Aorta (tissue), 5 donors: ENCODE data around the gene CENPP. TPM values are rescaled to one million over a fixed set of nuclear protein-coding genes. Genes with fewer than 3 reads are reported as not detected.
A peak's percentile ranks its signal among the peaks of the same experiment; 100 is the strongest.

Experiments
- ATAC-seq: fragments of 200-7000 bp; cut with Tn5 transposase; one replicate; pipeline ENCODE4 v1.9.1; 2022; ENCODE audit warnings: moderate library complexity; ENCODE audit not compliant: low FRiP score
- DNase-seq, 2 donors: peaks; one replicate each; pipeline ENCODE4 v3.0.0-alpha.2; 2020
- H3K27ac ChIP-seq, 2 donors: one replicate each; pipeline ENCODE4 v1.5.1; 2013; ENCODE audit warnings: low read length in 2 of 2, mild to moderate bottlenecking in 2 of 2, moderate library complexity in 2 of 2, control low read depth in 1 of 2, inconsistent platforms in 1 of 2, low read depth in 1 of 2
- H3K27me3 ChIP-seq, 2 donors: one replicate each; pipeline ENCODE4 v1.6.1; 2013; ENCODE audit warnings: control low read depth in 1 of 2, low read length in 1 of 2, mild to moderate bottlenecking in 1 of 2, moderate library complexity in 1 of 2; ENCODE audit not compliant: insufficient read depth in 2 of 2, control insufficient read depth in 1 of 2
- H3K36me3 ChIP-seq, 2 donors: one replicate each; pipeline ENCODE4 v1.6.1; 2013; ENCODE audit warnings: control low read depth in 1 of 2, low read length in 1 of 2, mild to moderate bottlenecking in 1 of 2; ENCODE audit not compliant: insufficient read depth in 2 of 2, control insufficient read depth in 1 of 2
- H3K4me1 ChIP-seq, 2 donors: one replicate each; pipeline ENCODE4 v1.6.1; 2013; ENCODE audit warnings: low read length in 2 of 2, control low read depth in 1 of 2, mild to moderate bottlenecking in 1 of 2, moderate library complexity in 1 of 2; ENCODE audit not compliant: insufficient read depth in 2 of 2, control insufficient read depth in 1 of 2
- H3K4me3 ChIP-seq, 2 donors: one replicate each; pipeline ENCODE4 v1.5.1; 2013; ENCODE audit warnings: low read length in 2 of 2, control low read depth in 1 of 2, mild to moderate bottlenecking in 1 of 2
- H3K9me3 ChIP-seq: one replicate; pipeline ENCODE4 v1.6.1; 2013; ENCODE audit warnings: mild to moderate bottlenecking, low read length; ENCODE audit not compliant: control insufficient read depth
- WGBS, 2 donors: extraction: QIAGEN DNeasy Blood & Tissue Kit; methylation state at CpG; one replicate each; pipeline ENCODE4 v1.1.7; 2013; 5-methylcytosine and 5-hydroxymethylcytosine counted together
- intact Hi-C, 2 donors: fragments of 100-400 bp; cut with DNase I; formaldehyde crosslinking; loops; one replicate each; pipeline versions ENCODE4 v1.14.2 to v1.15.0; 2022
- polyA plus RNA-seq, 2 donors: library from polyadenylated mRNA; stranded (reverse); fragments of 200-250 nt; gene quantifications; one replicate each; pipeline ENCODE4 v1.2.3, GENCODE V29; 2013
- total RNA-seq, 2 donors: library from RNA; stranded (reverse); fragmentation: NEBNext Ultra II Directional; extraction: Animal tissue kit (Norgen Biotek cat#: 25700); gene quantifications; one replicate each; pipeline ENCODE4 v1.2.1, GENCODE V29; 2021
- donor health status: healthy with polysubstance abuse.
- donor health status: Bipolar disorder and iron deficiency.
- donor health status: DM: no; HTN: no; CAD: no.
- donor health status: DM: no; HTN: no; CAD: no.
- donor health status: DM: yes; HTN: yes; CAD: no.

The CENPP gene
- total and polyA plus RNA-seq, 4 donors, result 0.50 to 11.1 (median 4.3) TPM

- ATAC-seq, result no peak
- Histone ChIP-seq H3K9me3 (no peaks in the 10 kb centered on the region), H3K4me1 (no peaks in the 10 kb centered on the region), H3K27ac (no peak overlapping the region), H3K36me3 (peaks cover 0 to 3% of the 10 kb centered on the region in 2 donors), H3K27me3 (no peaks in the 10 kb centered on the region), H3K4me3 (no peak overlapping the region)
- DNase-seq, result peak in 1 of 2 donors; percentile 44
- intact Hi-C loops, result no loop called here
- WGBS, 2 donors, result 94 to 96% methylated on average over 5 of the region's 5 CpGs
Observed at GRCh38 chr9:92649007-92649406, 323.3 kb downstream of the CENPP start.

GRCh38 chr9:92650296-92650695, 324.5 kb downstream of the CENPP start:
- Histone ChIP-seq H3K4me3 (no peak overlapping the region), H3K27ac (no peak overlapping the region), H3K27me3 (no peaks in the 10 kb centered on the region), H3K36me3 (peaks cover 0 to 3% of the 10 kb centered on the region in 2 donors), H3K9me3 (no peaks in the 10 kb centered on the region), H3K4me1 (no peaks in the 10 kb centered on the region)
- intact Hi-C loops, result no loop called here
- DNase-seq, result peak in 1 of 2 donors; percentile 52
- ATAC-seq, result no peak
- WGBS, 2 donors, result 98 to 99% methylated on average over 6 of the region's 6 CpGs

GRCh38 chr9:92650839-92651621, 325.3 kb downstream of the CENPP start:
- H3K4me1 ChIP-seq, result no peaks in the 10 kb centered on the region
- no peak overlapping the region for H3K27ac ChIP-seq
- H3K36me3 ChIP-seq, result peaks cover 0 to 3% of the 10 kb centered on the region in 2 donors
- H3K4me3 ChIP-seq, result no peak overlapping the region
- 55 to 57% methylated on average over 10 of the region's 10 CpGs for WGBS, 2 donors
- H3K27me3 ChIP-seq, result no peaks in the 10 kb centered on the region
- ATAC-seq (peak; percentile 37), DNase-seq (peak; percentile 63 to 77)
- intact Hi-C loops, result no loop called here
- no peaks in the 10 kb centered on the region for H3K9me3 ChIP-seq

- 85 to 90% methylated on average over 1 of the region's 1 CpG for WGBS, 2 donors
- no peak overlapping the region for H3K4me3 ChIP-seq
- ATAC-seq (no peak), DNase-seq (no peak)
- no peaks in the 10 kb centered on the region for H3K27me3 ChIP-seq
- intact Hi-C loops, result no loop called here
- no peaks in the 10 kb centered on the region for H3K9me3 ChIP-seq
- peaks cover 0 to 3% of the 10 kb centered on the region in 2 donors for H3K36me3 ChIP-seq
- no peak overlapping the region for H3K27ac ChIP-seq
- H3K4me1 ChIP-seq, result no peaks in the 10 kb centered on the region
Observed at GRCh38 chr9:92652461-92652860, 326.7 kb downstream of the CENPP start.

- Histone ChIP-seq H3K9me3 (no peaks in the 10 kb centered on the region), H3K4me1 (no peaks in the 10 kb centered on the region), H3K4me3 (no peak overlapping the region), H3K36me3 (no peaks in the 10 kb centered on the region), H3K27me3 (no peaks in the 10 kb centered on the region), H3K27ac (no peak overlapping the region)
- DNase-seq (peak in 1 of 2 donors; percentile 66), ATAC-seq (no peak)
- WGBS, 2 donors, result 95 to 96% methylated on average over 19 of the region's 19 CpGs
- intact Hi-C loops, result no loop called here
Observed at GRCh38 chr9:92654481-92655301, 328.9 kb downstream of the CENPP start.

- Histone ChIP-seq H3K36me3 (no peaks in the 10 kb centered on the region), H3K4me1 (no peaks in the 10 kb centered on the region), H3K4me3 (no peak overlapping the region), H3K27ac (no peak overlapping the region), H3K27me3 (no peaks in the 10 kb centered on the region), H3K9me3 (no peaks in the 10 kb centered on the region)
- peak in 1 of 2 donors; percentile 16 for DNase-seq
- 91 to 94% methylated on average over 7 of the region's 7 CpGs for WGBS, 2 donors
- ATAC-seq, result no peak
- intact Hi-C loops, result no loop called here
Observed at GRCh38 chr9:92655366-92655765, 329.6 kb downstream of the CENPP start.

GRCh38 chr9:92655896-92656536, 330.3 kb downstream of the CENPP start:
- intact Hi-C loops, result no loop called here
- DNase-seq (peak; percentile 15 to 56), ATAC-seq (no peak)
- H3K27ac ChIP-seq, result no peak overlapping the region
- no peaks in the 10 kb centered on the region for H3K9me3 ChIP-seq
- no peaks in the 10 kb centered on the region for H3K27me3 ChIP-seq
- WGBS, 2 donors, result 77 to 78% methylated on average over 9 of the region's 9 CpGs
- H3K36me3 ChIP-seq, result no peaks in the 10 kb centered on the region
- H3K4me1 ChIP-seq, result no peaks in the 10 kb centered on the region
- no peak overlapping the region for H3K4me3 ChIP-seq

GRCh38 chr9:92656537-92656925, 330.8 kb downstream of the CENPP start:
- ATAC-seq (no peak), DNase-seq (peak; percentile 32 to 62)
- intact Hi-C loops, result no loop called here
- H3K9me3 ChIP-seq, result no peaks in the 10 kb centered on the region
- H3K27ac ChIP-seq, result no peak overlapping the region
- 92 to 93% methylated on average over 11 of the region's 11 CpGs for WGBS, 2 donors
- H3K27me3 ChIP-seq, result no peaks in the 10 kb centered on the region
- H3K4me1 ChIP-seq, result no peaks in the 10 kb centered on the region
- H3K4me3 ChIP-seq, result no peak overlapping the region
- H3K36me3 ChIP-seq, result no peaks in the 10 kb centered on the region
